HCT116 (cell line): ENCODE data around the gene NUDT14. TPM values are rescaled to one million over a fixed set of nuclear protein-coding genes. Genes with fewer than 3 reads are reported as not detected.

Source experiments
- ATAC-seq: fragments of 200-7000 bp; cut with Tn5 transposase; 2 replicates; pipeline ENCODE4 v1.9.1; 2020; ENCODE audit warnings: mild to moderate bottlenecking, moderate library complexity
- BruUV-seq: library from RNA; stranded (reverse); fragments of 400-500 nt; replicated peaks from 2 replicates; lab custom pipeline; 2021; lab: Mats Ljungman, UMichigan
- CTCF ChIA-PET: fragments of 300-600 bp; sonication (Branson Sonifier 250); formaldehyde crosslinking; loops from one replicate; lab custom pipeline; 2021; ENCODE audit warnings: antibody characterized with exemption; lab: Charles Lee
- POLR2A ChIA-PET: fragments of 300-600, 350-600 bp; sonication (Branson Sonifier 250); formaldehyde crosslinking; loops from one replicate; lab custom pipeline; 2021; ENCODE audit warnings: antibody characterized with exemption; lab: Charles Lee
- RAD21 ChIA-PET, 2 experiments: fragments of 300-600 bp; sonication (Branson Sonifier 250); formaldehyde crosslinking; loops; one replicate each; lab custom pipeline; 2023; ENCODE audit warnings: low total read pairs in 2 of 2; ENCODE audit not compliant: uncharacterized antibody in 2 of 2, unreplicated experiment in 2 of 2, low non-redundant PET in 1 of 2; lab: Charles Lee
- DNase-seq: peaks from one replicate; pipeline ENCODE4 v3.0.0-alpha.2; 2010; ENCODE audit warnings: low read depth, low spot score
- H2AFZ ChIP-seq: fragments of 200-600 bp; shearing (Covaris generic), sonication (generic); 2 replicates; pipeline ENCODE4 v1.6.1; 2017; ENCODE audit warnings: low read depth, mixed run types, mixed read lengths, antibody characterized with exemption, low read length; ENCODE audit not compliant: poor library complexity, severe bottlenecking
- H3K27ac ChIP-seq: 2 replicates; pipeline ENCODE4 v1.5.1; 2012; ENCODE audit warnings: low read depth, low read length
- H3K27me3 ChIP-seq: fragments of 200-600 bp; sonication (generic); 2 replicates; pipeline ENCODE4 v1.6.1; 2016; ENCODE audit warnings: mixed run types, low read length, mixed read lengths; ENCODE audit not compliant: insufficient read depth
- H3K36me3 ChIP-seq, 2 experiments: fragments of 200-500 bp in 1 of 2; fragments of 200-600 bp in 1 of 2; sonication (Bioruptor generic) in 1 of 2; sonication (generic) in 1 of 2; 2 replicates each; pipeline versions ENCODE4 v1.5.1 to v1.6.1; 2014 to 2016; ENCODE audit warnings: low read length in 2 of 2, inconsistent platforms in 1 of 2, mixed read lengths in 1 of 2, mixed run types in 1 of 2; ENCODE audit not compliant: insufficient read depth in 2 of 2, control insufficient read depth in 1 of 2
- H3K4me1 ChIP-seq, 2 experiments: fragments of 200-600 bp in 1 of 2; sonication (generic) in 1 of 2; 2 replicates each; pipeline versions ENCODE4 v1.5.1 to v1.6.1; 2012 to 2017; ENCODE audit warnings: low read length in 2 of 2, inconsistent platforms in 1 of 2, mild to moderate bottlenecking in 1 of 2, mixed read lengths in 1 of 2, mixed run types in 1 of 2, moderate library complexity in 1 of 2; ENCODE audit not compliant: insufficient read depth in 2 of 2, control insufficient read depth in 1 of 2
- H3K4me2 ChIP-seq: fragments of 200-600 bp; sonication (generic); 2 replicates; pipeline ENCODE4 v1.6.1; 2017; ENCODE audit warnings: mixed run types, low read length, mixed read lengths
- H3K4me3 ChIP-seq, 2 experiments: fragments of 200-600 bp in 1 of 2; sonication (generic) in 1 of 2; replicated peaks in 1 of 2; 2 replicates each; pipeline ENCODE4 v1.5.1; 2011 to 2016; ENCODE audit warnings: low read length in 2 of 2, control low read depth in 1 of 2, low read depth in 1 of 2, mild to moderate bottlenecking in 1 of 2, mixed read lengths in 1 of 2, mixed run types in 1 of 2
- H3K79me2 ChIP-seq: fragments of 200-600 bp; sonication (generic); 2 replicates; pipeline ENCODE4 v1.6.1; 2017; ENCODE audit warnings: mild to moderate bottlenecking, mixed run types, low read length, moderate library complexity, mixed read lengths; ENCODE audit not compliant: insufficient read depth
- H3K9ac ChIP-seq: fragments of 200-600 bp; sonication (generic); 2 replicates; pipeline ENCODE4 v1.6.1; 2016; ENCODE audit warnings: low read length, mixed read lengths
- H3K9me2 ChIP-seq: fragments of 200-600 bp; sonication (generic), shearing (Covaris generic); 2 replicates; pipeline ENCODE4 v1.6.1; 2017; ENCODE audit warnings: mixed run types, mild to moderate bottlenecking, moderate library complexity; ENCODE audit not compliant: insufficient read depth
- H3K9me3 ChIP-seq, 2 experiments: fragments of 200-500 bp in 1 of 2; fragments of 200-600 bp in 1 of 2; sonication (Bioruptor generic) in 1 of 2; sonication (generic) in 1 of 2; 2 replicates each; pipeline ENCODE4 v1.6.1; 2014 to 2017; ENCODE audit warnings: low read length in 2 of 2, mixed read lengths in 2 of 2, inconsistent platforms in 1 of 2, low read depth in 1 of 2, mild to moderate bottlenecking in 1 of 2, mixed run types in 1 of 2, moderate library complexity in 1 of 2; ENCODE audit not compliant: control insufficient read depth in 1 of 2, insufficient read depth in 1 of 2
- H4K20me1 ChIP-seq: fragments of 200-600 bp; sonication (generic), shearing (Covaris generic); 2 replicates; pipeline ENCODE4 v1.6.1; 2017; ENCODE audit warnings: mixed run types, mild to moderate bottlenecking, moderate library complexity; ENCODE audit not compliant: insufficient read depth
- ATF3 ChIP-seq: IDR thresholded peaks from 2 replicates; pipeline ENCODE4 v1.6.1; 2012
- CBX3 ChIP-seq: IDR thresholded peaks from 2 replicates; pipeline ENCODE4 v1.6.1; 2012; ENCODE audit warnings: low read depth
- CTCF ChIP-seq, 3 experiments: fragments of 200-600 bp in 1 of 3; sonication (generic) in 1 of 3; IDR thresholded peaks in 2 of 3; conservative IDR thresholded peaks in 1 of 3; 2 replicates each; pipeline ENCODE4 v1.5.1; 2012 to 2017; ENCODE audit warnings: low read depth in 2 of 3, low read length in 2 of 3, antibody characterized with exemption in 1 of 3, borderline replicate concordance in 1 of 3, control low read depth in 1 of 3, mild to moderate bottlenecking in 1 of 3, mixed read lengths in 1 of 3, mixed run types in 1 of 3, moderate library complexity in 1 of 3; ENCODE audit not compliant: insufficient read depth in 1 of 3
- EGR1 ChIP-seq: IDR thresholded peaks from 2 replicates; pipeline ENCODE4 v1.6.1; 2012; ENCODE audit warnings: low read depth
- EZH2 ChIP-seq: fragments of 200-600 bp; sonication (generic); IDR thresholded peaks from 2 replicates; pipeline ENCODE4 v1.6.1; 2017; ENCODE audit warnings: antibody characterized with exemption, mixed run types
- EZH2phosphoT487 ChIP-seq: fragments of 200-600 bp; IDR thresholded peaks from 2 replicates; pipeline ENCODE4 v1.6.1; 2018; ENCODE audit warnings: antibody characterized with exemption, borderline replicate concordance
- FOSL1 ChIP-seq: IDR thresholded peaks from 2 replicates; pipeline ENCODE4 v1.6.1; 2012; ENCODE audit warnings: low read depth
- MAX ChIP-seq: IDR thresholded peaks from 2 replicates; pipeline ENCODE4 v1.6.1; 2012
- POLR2A ChIP-seq: IDR thresholded peaks from 2 replicates; pipeline ENCODE4 v1.7.0; 2011; ENCODE audit warnings: borderline replicate concordance; ENCODE audit not compliant: insufficient read depth, insufficient read length; ENCODE audit errors: extremely low read depth
- SRF ChIP-seq: IDR thresholded peaks from 2 replicates; pipeline ENCODE4 v1.6.1; 2012; ENCODE audit warnings: low read depth
- TCF7L2 ChIP-seq: IDR thresholded peaks from 2 replicates; pipeline ENCODE4 v1.7.0; 2011; ENCODE audit warnings: borderline replicate concordance, inconsistent platforms; ENCODE audit not compliant: insufficient read depth, insufficient read length; ENCODE audit errors: extremely low read depth
- intact Hi-C: fragments of 100-400 bp; cut with micrococcal nuclease; formaldehyde crosslinking; loops from 2 replicates; pipeline ENCODE4 v1.10.0; 2022
- total RNA-seq: library from RNA; stranded (reverse); gene quantifications from one replicate; pipeline ENCODE4 v1.2.1, GENCODE V29; 2021; ENCODE audit not compliant: unreplicated experiment

Gene NUDT14
- total RNA-seq, 1 experiment from 2014 or later: 56.1 TPM

GRCh38 chr14:105193916-105194782 lies 13.0 kb upstream of the NUDT14 start:
- Histone ChIP-seq H3K27me3 (no peaks in the 10 kb centered on the region), H3K79me2 (no peaks in the 10 kb centered on the region), H3K9me3 (peaks cover 0 to under 1% of the 10 kb centered on the region in 2 experiments; a peak in 2 of 4 replicates), H3K4me2 (no peak overlapping the region), H3K36me3 (no peaks in the 10 kb centered on the region), H4K20me1 (no peaks in the 10 kb centered on the region), H2AFZ (no peak overlapping the region), H3K4me3 (no peak overlapping the region), H3K9ac (no peak overlapping the region), H3K27ac (no peak overlapping the region), H3K4me1 (peaks cover 6 to 11% of the 10 kb centered on the region in 2 experiments; a peak in 3 of 4 replicates), H3K9me2 (no peaks in the 10 kb centered on the region)
- no peak for DNase-seq
- ChIA-PET POLR2A (no interaction called here), CTCF (no interaction called here)
- BruUV-seq: no TSS peak
- no peak for ATAC-seq
- TF ChIP-seq EGR1 (no peak), CBX3 (no peak), MAX (no peak), ATF3 (no peak), EZH2 (no peak), FOSL1 (no peak), EZH2phosphoT487 (no peak), SRF (no peak), POLR2A (no peak), CTCF (IDR thresholded peaks at IDR 0.05 in 2 of 3, conservative IDR thresholded peaks at IDR 0.05 in 1 of 3; ENCODE audit: borderline replicate concordance in 1 of 3, insufficient read depth in 1 of 3, low read depth in 2 of 3, low read length in 2 of 3) (no peak), TCF7L2 (no peak)
- TF ChIP-seq, all 23 proteins: peak for 0
- RAD21 ChIA-PET: no interaction called here
- intact Hi-C loops: no loop called here
